NCI-H2029 treated with DMSO at 0.1 percent for 48 hours (cell line): ENCODE measurements around the gene DES.
"Not testable (repeated sequence)": the region's sequence is repeated elsewhere in the genome, so short reads cannot be mapped to it uniquely, and the experiment has no call there.

ENCODE experiments used
- DNase-seq: peaks from one replicate; lab custom pipeline; 2025; lab: John Stamatoyannopoulos, UW

DES gene

DNA sequence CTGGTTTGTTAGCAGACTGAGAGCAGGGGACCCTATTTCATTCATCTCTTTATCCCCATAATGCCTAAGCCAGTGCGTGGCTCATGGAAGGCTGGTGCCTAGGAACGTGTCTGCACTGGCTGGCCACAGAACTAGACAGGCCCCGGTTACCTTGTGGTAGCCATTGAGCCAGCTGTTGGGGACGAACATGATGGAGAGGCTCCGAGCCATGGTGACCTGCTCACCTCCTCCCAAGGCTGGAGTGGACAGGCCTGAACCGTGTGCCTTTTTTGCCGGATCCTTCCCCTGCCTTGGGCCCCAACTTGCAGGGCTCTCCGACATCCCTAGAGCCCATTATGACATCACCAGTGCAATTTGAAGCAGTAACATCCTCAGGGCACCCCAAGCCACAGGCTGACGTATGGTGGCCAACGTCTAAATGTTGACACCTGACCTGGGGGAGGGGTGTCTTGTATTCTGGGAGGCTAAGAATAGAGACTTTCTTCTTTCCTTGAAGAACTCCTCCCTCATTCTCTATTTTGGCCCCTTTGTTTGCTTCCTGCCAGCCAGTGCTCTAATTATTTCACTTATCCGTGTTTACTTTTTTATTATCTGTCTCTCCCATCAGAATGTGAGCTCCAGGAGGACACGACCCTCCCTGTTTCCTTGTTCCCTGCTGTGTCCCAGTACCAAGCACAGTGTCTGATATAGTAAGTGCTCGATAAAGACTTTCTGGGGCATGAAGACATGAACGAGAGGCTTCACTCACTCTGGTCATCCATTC lies 18.3 kb upstream of the DES start:
- no peak for DNase-seq

- no peak for DNase-seq
Observed at GRCh38 chr2:219400562-219400961, 17.6 kb upstream of the DES start.

- DNase-seq = no peak
Observed at GRCh38 chr2:219401606-219402005, 16.6 kb upstream of the DES start.

- peak; percentile 46 for DNase-seq
Observed at GRCh38 chr2:219402665-219403515, 15.3 kb upstream of the DES start.

- no peak for DNase-seq
Observed at GRCh38 chr2:219403861-219404260, 14.3 kb upstream of the DES start.

- DNase-seq = no peak
Observed at GRCh38 chr2:219404291-219404910, 13.8 kb upstream of the DES start.

DNA sequence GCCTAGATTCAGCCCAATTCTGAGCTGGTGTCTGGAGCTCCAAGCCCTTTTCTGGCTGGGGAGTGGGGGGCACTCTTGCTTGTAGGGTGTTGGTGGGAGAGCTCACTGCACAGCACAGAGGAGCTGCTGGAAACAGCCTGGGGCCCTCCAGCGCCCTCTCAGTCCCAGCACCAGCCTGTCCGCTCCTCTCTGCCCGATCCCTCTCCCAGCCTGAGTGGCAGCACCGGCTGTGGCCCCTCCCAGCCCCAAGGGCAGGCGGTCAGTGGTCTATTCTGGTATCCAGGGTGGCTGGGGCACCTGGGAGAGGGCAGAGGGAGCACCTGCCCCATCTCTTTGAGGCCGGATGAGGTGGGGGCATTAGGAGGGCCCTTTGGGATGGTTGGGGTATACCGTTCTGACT lies 13.2 kb upstream of the DES start:
- DNase-seq = no peak

GRCh38 chr2:219405451-219405850 lies 12.7 kb upstream of the DES start:
- DNase-seq = no peak

DNA sequence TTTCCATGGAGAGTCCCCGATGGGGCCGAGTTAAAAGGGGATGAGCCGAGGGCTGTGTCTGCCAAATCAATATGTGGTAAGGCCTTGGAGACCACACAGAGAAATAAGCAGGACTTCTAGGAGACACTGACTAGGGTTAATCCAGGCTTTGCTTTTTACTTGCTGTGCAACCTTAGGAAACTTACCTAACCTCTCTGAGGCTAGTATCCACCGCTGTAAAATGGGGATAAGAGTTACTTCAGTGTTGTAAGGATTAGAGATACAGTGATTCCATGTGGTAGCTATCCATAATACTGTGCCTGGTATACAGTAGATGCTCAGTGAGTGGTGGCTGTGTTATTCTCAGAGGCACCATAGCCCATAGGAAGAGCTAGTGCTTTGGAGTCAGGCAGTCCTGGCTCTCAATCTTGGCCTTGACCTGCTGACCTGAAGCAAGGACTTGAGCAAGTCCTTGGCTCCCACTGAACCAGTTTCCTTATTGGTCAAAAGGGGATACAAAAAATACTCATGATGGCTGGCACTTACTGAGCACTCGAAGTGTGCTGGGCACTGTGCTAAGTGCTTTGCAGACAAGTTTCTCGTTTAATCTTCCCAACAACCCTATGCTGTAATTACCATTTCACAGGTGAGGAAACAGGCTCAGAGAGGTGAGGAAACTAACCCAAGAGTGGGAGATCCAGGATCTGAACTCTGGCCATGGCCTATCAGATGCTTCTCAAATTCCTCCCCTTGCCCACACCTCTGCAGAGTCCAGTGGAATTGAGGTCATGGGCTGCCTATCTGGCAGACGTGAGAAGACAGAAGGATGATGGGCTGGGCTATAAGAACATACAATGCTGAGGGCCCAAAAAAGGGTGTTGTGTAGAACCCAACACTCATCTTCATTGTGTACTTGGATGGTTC lies 12.0 kb upstream of the DES start:
- DNase-seq = no peak

- DNase-seq = no peak
Observed at GRCh38 chr2:219406861-219407230, 11.3 kb upstream of the DES start.

- not testable (repeated sequence) for DNase-seq
Observed at GRCh38 chr2:219407343-219407742, 10.8 kb upstream of the DES start.

DNA sequence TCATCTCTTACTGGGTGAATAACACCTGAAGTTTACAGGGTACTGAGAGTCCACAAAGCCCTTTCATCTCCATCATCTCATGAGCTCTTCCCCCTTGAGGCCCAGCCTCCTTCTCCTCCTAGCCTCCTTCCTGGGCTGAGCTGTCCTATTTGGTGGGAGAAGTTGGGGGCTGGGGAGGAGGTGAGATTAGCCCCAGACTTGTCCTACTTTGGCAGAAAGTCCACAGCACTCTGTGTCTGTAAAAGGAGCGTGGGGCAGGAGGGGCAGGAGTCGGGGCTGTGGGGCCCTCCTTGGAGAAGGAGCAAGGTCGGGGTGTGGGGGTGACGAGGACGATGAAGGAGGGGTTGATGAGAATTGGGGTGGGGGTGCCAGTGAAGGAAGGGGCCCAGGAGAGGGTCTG lies 10.0 kb upstream of the DES start:
- DNase-seq = no peak

- DNase-seq = no peak
Observed at GRCh38 chr2:219408631-219409030, 9.5 kb upstream of the DES start.

GRCh38 chr2:219409619-219410018 lies 8.6 kb upstream of the DES start:
- no peak for DNase-seq

DNA sequence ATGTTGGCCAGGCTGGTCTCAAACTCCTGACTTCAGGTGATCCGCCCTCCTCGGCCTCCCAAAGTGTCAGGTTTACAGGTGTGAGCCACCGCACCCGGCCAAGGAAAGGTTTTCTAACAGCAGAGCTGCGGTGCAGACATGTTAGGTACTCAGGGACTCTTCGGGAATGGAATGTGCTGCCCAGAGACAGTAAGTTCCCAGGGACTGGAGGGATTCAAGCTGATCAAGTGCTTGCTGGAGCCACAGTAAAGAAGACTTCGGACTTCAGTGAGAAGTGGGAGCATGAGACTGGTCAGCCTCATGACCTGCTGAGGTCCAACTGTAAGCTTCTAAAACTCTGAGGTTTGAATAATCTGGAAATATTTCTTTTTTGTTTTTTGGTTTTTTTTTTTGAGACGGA lies 7.8 kb upstream of the DES start:
- DNase-seq = no peak

DNA sequence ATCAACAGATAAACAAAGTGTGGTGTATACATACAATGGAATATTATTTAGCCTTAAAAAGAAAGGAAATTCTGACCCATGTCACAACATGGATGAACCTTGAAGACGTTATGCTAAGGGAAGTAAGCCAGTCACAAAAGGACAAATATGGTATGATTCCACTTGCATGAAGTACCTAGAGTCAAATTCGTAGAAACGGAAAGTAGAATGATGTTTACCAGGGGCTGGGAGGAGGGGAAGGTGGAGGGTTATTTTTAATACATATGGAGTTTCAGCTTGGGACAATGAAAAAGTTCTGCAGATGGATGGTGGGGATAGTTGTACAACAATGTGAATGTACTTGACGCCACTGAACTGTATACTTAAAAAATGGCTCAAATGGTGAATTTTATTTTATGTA lies 3.3 kb upstream of the DES start:
- DNase-seq = no peak

DNA sequence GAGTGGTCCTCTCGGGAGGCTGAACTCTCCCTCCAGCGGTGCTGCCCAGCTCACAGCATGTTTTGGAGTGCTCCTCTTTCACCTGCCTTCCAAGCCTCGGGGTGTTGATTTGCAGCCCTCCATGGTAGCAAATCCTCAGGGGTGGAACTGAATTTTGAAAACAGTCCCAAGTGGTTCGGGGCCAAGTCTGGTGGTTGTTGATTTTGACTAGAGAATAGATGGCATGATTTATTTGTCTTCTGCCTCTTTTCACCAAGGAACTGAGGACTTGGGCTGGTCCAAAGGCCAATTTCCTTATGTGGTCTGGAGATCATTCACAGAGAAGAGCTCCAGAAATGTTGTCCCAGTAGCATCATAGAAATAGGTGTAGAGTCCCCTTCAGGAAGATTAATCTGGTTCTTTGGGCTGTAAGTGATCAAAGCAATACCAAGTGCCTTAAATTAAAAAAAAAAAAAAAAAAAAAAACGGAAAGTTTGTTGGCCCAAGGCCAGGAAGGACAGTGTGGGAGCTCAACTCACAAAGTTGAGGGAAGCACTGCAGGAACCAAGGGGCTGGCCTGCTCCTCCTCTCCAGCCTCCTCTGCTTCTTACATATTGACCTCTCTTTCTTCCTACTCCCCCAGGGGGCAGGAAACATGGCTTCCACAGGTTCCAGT lies 2.5 kb upstream of the DES start:
- no peak for DNase-seq

DNA sequence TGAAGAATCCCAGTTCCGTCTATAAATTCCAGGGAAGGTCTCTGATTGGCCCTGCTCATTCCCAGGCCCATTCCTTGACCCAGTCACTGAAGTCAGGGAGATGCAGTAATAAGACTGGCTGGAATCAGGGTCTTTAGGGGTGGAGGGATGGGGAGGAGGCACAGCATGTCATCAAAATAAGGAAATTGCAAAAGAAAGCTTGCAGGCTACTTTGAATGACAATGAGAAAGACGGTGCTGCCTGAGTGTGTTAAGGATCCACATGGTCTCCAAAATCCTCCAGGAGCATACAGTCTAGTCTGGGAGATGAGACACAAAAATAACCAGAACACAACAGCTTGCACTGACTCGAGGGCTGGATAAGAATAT lies 2.0 kb upstream of the DES start:
- DNase-seq = no peak

GRCh38 chr2:219416938-219417337 lies 1.2 kb upstream of the DES start:
- DNase-seq = no peak

DNA sequence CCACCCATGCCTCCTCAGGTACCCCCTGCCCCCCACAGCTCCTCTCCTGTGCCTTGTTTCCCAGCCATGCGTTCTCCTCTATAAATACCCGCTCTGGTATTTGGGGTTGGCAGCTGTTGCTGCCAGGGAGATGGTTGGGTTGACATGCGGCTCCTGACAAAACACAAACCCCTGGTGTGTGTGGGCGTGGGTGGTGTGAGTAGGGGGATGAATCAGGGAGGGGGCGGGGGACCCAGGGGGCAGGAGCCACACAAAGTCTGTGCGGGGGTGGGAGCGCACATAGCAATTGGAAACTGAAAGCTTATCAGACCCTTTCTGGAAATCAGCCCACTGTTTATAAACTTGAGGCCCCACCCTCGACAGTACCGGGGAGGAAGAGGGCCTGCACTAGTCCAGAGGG lies 803 bp upstream of the DES start:
- no peak for DNase-seq

- no peak for DNase-seq
Observed at GRCh38 chr2:219419012-219419324, 791 bp downstream of the DES start.
